ENCODE data around the gene BACH2. TPM values are rescaled to one million over a fixed set of nuclear protein-coding genes. Genes with fewer than 3 reads are reported as not detected.

The BACH2 gene
- polyA plus RNA-seq, 2 of the 4 experiments (the other 2 are of a cell fraction) = 0.01 to 0.36 TPM

- WGBS (ENCODE audit: missing lambda C conversion rate) = 42% methylated on average over 7 of the region's 7 CpGs
Observed at GRCh38 chr6:90028066-90028778, 268.4 kb downstream of the BACH2 start.

GRCh38 chr6:90026216-90026615, 270.4 kb downstream of the BACH2 start:
- H3K4me2 ChIP-seq = no peak overlapping the region
- 0 out of 3 replicates have a peak, but pooled peaks cover 2% of the 10 kb centered on the region for H3K4me1 ChIP-seq
- ChIA-PET POLR2A (no interaction called here), CTCF (interaction anchor here (0.6 kb wide), 1 partner anchor 13 kb away, joined by 3 read pairs; no protein-coding TSS in a partner anchor)
- no peaks in the 10 kb centered on the region for H3K9me3 ChIP-seq
- no peak for FAIRE-seq
- no peak overlapping the region for H3K27ac ChIP-seq
- no peak for TF ChIP-seq ZFP36 (IDR thresholded peaks at IDR 0.05; ENCODE audit: borderline replicate concordance, partially characterized antibody)
- no peak for TF ChIP-seq HOXB13 (CRISPR knock-in tag; IDR thresholded peaks at IDR 0.05; ENCODE audit: low read depth)
- 36% methylated on average over 1 of the region's 1 CpG for WGBS (ENCODE audit: missing lambda C conversion rate)
- ATAC-seq = no peak
- DNase-seq (ENCODE audit: low read depth in 1 of 2, low spot score in 1 of 2) = no peak
- H3K4me3 ChIP-seq = no peak overlapping the region

More at GRCh38 chr6:90028066-90028778, 268.4 kb downstream of the BACH2 start:
- no peak for FAIRE-seq
- CTCF ChIA-PET = interaction anchor here (1.1 kb wide), 1 partner anchor 18 kb away, joined by 3 read pairs; no protein-coding TSS in a partner anchor
- H3K4me3 ChIP-seq = no peak overlapping the region
- 0 out of 3 replicates have a peak, but pooled peaks cover 2% of the 10 kb centered on the region for H3K4me1 ChIP-seq
- H3K27ac ChIP-seq = no peak overlapping the region
- no peaks in the 10 kb centered on the region for H3K9me3 ChIP-seq
- ATAC-seq = no peak
- POLR2A ChIA-PET = no interaction called here
- DNase-seq (ENCODE audit: low read depth in 1 of 2, low spot score in 1 of 2) = no peak
- no peak overlapping the region for H3K4me2 ChIP-seq
- TF ChIP-seq SMC3 (IDR thresholded peaks at IDR 0.05) (no peak), CBX2 (IDR thresholded peaks at IDR 0.05; ENCODE audit: borderline replicate concordance, low read depth) (no peak), RARB (CRISPR knock-in tag; IDR thresholded peaks at IDR 0.05) (no peak), BHLHE40 (IDR thresholded peaks at IDR 0.05; ENCODE audit: low read depth, low read length) (no peak), HMGXB4 (CRISPR knock-in tag; IDR thresholded peaks at IDR 0.05; ENCODE audit: borderline replicate concordance) (no peak), RAD21 (conservative IDR thresholded peaks at IDR 0.05 in 1 of 2, IDR thresholded peaks at IDR 0.05 in 1 of 2) (no peak), HEYL (CRISPR knock-in tag; IDR thresholded peaks at IDR 0.05) (no peak), SREBF2 (IDR thresholded peaks at IDR 0.05) (no peak), KDM5A (IDR thresholded peaks at IDR 0.05) (no peak), ZSCAN20 (CRISPR knock-in tag; IDR thresholded peaks at IDR 0.05) (no peak), HES2 (IDR thresholded peaks at IDR 0.05) (no peak), POLR2A (IDR thresholded peaks at IDR 0.05; ENCODE audit: low read length) (no peak), NFE2L2 (conservative IDR thresholded peaks at IDR 0.05; ENCODE audit: low read length) (no peak), MAZ (IDR thresholded peaks at IDR 0.05; ENCODE audit: borderline replicate concordance, low read depth, low read length) (no peak)
- TF ChIP-seq, protein P1, sequence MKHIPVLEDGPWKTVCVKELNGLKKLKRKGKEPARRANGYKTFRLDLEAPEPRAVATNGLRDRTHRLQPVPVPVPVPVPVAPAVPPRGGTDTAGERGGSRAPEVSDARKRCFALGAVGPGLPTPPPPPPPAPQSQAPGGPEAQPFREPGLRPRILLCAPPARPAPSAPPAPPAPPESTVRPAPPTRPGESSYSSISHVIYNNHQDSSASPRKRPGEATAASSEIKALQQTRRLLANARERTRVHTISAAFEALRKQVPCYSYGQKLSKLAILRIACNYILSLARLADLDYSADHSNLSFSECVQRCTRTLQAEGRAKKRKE (CRISPR knock-in tag; IDR thresholded peaks at IDR 0.05; ENCODE audit: low read depth) = no peak

DNA sequence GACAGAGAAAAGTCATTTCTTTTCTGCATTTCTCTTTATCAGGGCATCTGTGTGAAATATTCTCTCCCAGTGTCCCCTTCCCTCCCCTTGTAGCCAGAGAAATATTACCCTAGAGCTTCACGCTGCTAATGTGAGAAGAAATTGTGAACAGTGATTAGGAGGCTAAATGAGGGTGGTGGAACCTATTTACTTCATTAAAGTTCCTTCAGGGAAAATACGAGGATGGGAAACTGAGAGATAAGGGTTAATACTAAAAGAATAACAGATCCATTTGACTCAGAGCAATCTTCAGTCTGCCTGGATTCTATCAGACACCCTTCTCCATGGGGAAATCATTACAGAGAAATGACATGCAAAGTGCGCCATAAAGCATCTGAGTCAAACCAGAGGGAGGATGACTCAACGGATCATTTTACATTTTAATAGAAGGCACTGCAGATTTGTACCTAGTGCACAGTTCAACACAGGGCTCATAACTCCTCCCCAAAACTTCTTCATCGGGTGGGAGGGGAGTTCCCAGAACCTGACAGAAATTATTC, 271.1 kb downstream of the BACH2 start:
- POLR2A ChIA-PET = no interaction called here
- H3K4me1 ChIP-seq = 0 out of 3 replicates have a peak, but pooled peaks cover 2% of the 10 kb centered on the region
- H3K9me3 ChIP-seq = no peaks in the 10 kb centered on the region
- H3K4me3 ChIP-seq = no peak overlapping the region
- H3K4me2 ChIP-seq = no peak overlapping the region
- DNase-seq (ENCODE audit: low read depth in 1 of 2, low spot score in 1 of 2) (peak in 1 of 2 experiments; percentile 5), ATAC-seq (no peak), FAIRE-seq (no peak)
- H3K27ac ChIP-seq = no peak overlapping the region
- 18% methylated on average over 5 of the region's 5 CpGs for WGBS (ENCODE audit: missing lambda C conversion rate)
- CTCF ChIA-PET = no interaction called here
- no peak for TF ChIP-seq BHLHE40 (IDR thresholded peaks at IDR 0.05; ENCODE audit: low read depth, low read length)
- TF ChIP-seq POLR2AphosphoS2 (conservative IDR thresholded peaks at IDR 0.05; ENCODE audit: low read length) = no peak
- no peak for TF ChIP-seq HMGXB4 (CRISPR knock-in tag; IDR thresholded peaks at IDR 0.05; ENCODE audit: borderline replicate concordance)
- TF ChIP-seq, protein P2, sequence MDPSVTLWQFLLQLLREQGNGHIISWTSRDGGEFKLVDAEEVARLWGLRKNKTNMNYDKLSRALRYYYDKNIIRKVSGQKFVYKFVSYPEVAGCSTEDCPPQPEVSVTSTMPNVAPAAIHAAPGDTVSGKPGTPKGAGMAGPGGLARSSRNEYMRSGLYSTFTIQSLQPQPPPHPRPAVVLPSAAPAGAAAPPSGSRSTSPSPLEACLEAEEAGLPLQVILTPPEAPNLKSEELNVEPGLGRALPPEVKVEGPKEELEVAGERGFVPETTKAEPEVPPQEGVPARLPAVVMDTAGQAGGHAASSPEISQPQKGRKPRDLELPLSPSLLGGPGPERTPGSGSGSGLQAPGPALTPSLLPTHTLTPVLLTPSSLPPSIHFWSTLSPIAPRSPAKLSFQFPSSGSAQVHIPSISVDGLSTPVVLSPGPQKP (IDR thresholded peaks at IDR 0.05; ENCODE audit: low read depth, low read length) = no peak
- no peak for TF ChIP-seq HOXB5 (CRISPR knock-in tag; IDR thresholded peaks at IDR 0.05)
- no peak for TF ChIP-seq NFE2L2 (conservative IDR thresholded peaks at IDR 0.05; ENCODE audit: low read length)
- TF ChIP-seq, protein P3, sequence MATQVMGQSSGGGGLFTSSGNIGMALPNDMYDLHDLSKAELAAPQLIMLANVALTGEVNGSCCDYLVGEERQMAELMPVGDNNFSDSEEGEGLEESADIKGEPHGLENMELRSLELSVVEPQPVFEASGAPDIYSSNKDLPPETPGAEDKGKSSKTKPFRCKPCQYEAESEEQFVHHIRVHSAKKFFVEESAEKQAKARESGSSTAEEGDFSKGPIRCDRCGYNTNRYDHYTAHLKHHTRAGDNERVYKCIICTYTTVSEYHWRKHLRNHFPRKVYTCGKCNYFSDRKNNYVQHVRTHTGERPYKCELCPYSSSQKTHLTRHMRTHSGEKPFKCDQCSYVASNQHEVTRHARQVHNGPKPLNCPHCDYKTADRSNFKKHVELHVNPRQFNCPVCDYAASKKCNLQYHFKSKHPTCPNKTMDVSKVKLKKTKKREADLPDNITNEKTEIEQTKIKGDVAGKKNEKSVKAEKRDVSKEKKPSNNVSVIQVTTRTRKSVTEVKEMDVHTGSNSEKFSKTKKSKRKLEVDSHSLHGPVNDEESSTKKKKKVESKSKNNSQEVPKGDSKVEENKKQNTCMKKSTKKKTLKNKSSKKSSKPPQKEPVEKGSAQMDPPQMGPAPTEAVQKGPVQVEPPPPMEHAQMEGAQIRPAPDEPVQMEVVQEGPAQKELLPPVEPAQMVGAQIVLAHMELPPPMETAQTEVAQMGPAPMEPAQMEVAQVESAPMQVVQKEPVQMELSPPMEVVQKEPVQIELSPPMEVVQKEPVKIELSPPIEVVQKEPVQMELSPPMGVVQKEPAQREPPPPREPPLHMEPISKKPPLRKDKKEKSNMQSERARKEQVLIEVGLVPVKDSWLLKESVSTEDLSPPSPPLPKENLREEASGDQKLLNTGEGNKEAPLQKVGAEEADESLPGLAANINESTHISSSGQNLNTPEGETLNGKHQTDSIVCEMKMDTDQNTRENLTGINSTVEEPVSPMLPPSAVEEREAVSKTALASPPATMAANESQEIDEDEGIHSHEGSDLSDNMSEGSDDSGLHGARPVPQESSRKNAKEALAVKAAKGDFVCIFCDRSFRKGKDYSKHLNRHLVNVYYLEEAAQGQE (IDR thresholded peaks at IDR 0.05) = no peak
- TF ChIP-seq CBX2 (IDR thresholded peaks at IDR 0.05; ENCODE audit: borderline replicate concordance, low read depth) = no peak
- no peak for TF ChIP-seq ZC3H11A (IDR thresholded peaks at IDR 0.05)
